H1 (cell line): ENCODE measurements around the gene GRHL3. TPM values are rescaled to one million over a fixed set of nuclear protein-coding genes. Genes with fewer than 3 reads are reported as not detected.

ENCODE experiments used
- CTCF ChIA-PET: fragments of 300-600 bp; sonication (Branson Sonifier 250); formaldehyde crosslinking; loops from one replicate; lab custom pipeline; 2021; ENCODE audit not compliant: partially characterized antibody; lab: Charles Lee
- POLR2A ChIA-PET: fragments of 300-600 bp; sonication (Branson Sonifier 250); formaldehyde crosslinking; loops from one replicate; lab custom pipeline; 2021; ENCODE audit warnings: inconsistent platforms; ENCODE audit not compliant: partially characterized antibody; lab: Charles Lee
- DNase-seq, 2 experiments: peaks; one replicate each; pipeline versions ENCODE4 v3.0.0 to v3.0.0-alpha.2; 2010 to 2022; ENCODE audit warnings: low spot score in 2 of 2, low read depth in 1 of 2, mixed read lengths in 1 of 2
- FAIRE-seq: peaks from 2 replicates; lab custom pipeline; 2011; peaks lifted over from hg19 to GRCh38; lab: Jason Lieb, UNC
- H2AFZ ChIP-seq: 2 replicates; pipeline ENCODE4 v1.8.1; 2012; ENCODE audit warnings: low read length, inconsistent platforms
- H2AK5ac ChIP-seq: 2 replicates; pipeline ENCODE4 v1.6.1; 2013; ENCODE audit warnings: low read depth, low read length
- H2BK120ac ChIP-seq: replicated peaks from 2 replicates; pipeline ENCODE3; 2013; ENCODE audit warnings: low read depth, low read length, inconsistent platforms
- H2BK12ac ChIP-seq: 2 replicates; pipeline ENCODE4 v1.6.1; 2013; ENCODE audit warnings: low read depth, low read length
- H2BK15ac ChIP-seq: 2 replicates; pipeline ENCODE4 v1.6.1; 2013; ENCODE audit warnings: low read length
- H2BK20ac ChIP-seq: 2 replicates; pipeline ENCODE4 v1.6.1; 2013; ENCODE audit warnings: low read length
- H2BK5ac ChIP-seq: 2 replicates; pipeline ENCODE4 v1.6.1; 2013; ENCODE audit warnings: low read depth, low read length
- H3K14ac ChIP-seq: 2 replicates; pipeline ENCODE4 v1.6.1; 2013; ENCODE audit warnings: inconsistent platforms; ENCODE audit not compliant: insufficient read length
- H3K18ac ChIP-seq: 2 replicates; pipeline ENCODE4 v1.6.1; 2013; ENCODE audit warnings: low read length; ENCODE audit errors: extremely low read depth
- H3K23ac ChIP-seq: 2 replicates; pipeline ENCODE4 v1.6.1; 2013; ENCODE audit warnings: inconsistent platforms; ENCODE audit not compliant: insufficient read length
- H3K23me2 ChIP-seq: 2 replicates; pipeline ENCODE4 v1.6.1; 2013; ENCODE audit warnings: low read depth, low read length
- H3K27ac ChIP-seq: 2 replicates; pipeline ENCODE4 v1.6.1; 2011; ENCODE audit warnings: low read depth, low read length, inconsistent platforms
- H3K27me3 ChIP-seq, 4 experiments: replicated peaks in 1 of 4; 1 replicate in 1 of 4; 2 replicates in 3 of 4; pipeline versions ENCODE4 v1.6.1 to v1.8.1; 2011 to 2013; ENCODE audit warnings: low read length in 3 of 4, mild to moderate bottlenecking in 3 of 4, inconsistent platforms in 2 of 4, mixed read lengths in 2 of 4, moderate library complexity in 1 of 4; ENCODE audit not compliant: control insufficient read depth in 3 of 4, insufficient read depth in 3 of 4; ENCODE audit errors: extremely low read depth in 1 of 4
- H3K36me3 ChIP-seq, 4 experiments: 2 replicates each; pipeline versions ENCODE4 v1.6.1 to v1.8.1; 2011 to 2013; ENCODE audit warnings: mild to moderate bottlenecking in 4 of 4, low read length in 3 of 4, moderate library complexity in 2 of 4, control low read depth in 1 of 4, inconsistent platforms in 1 of 4; ENCODE audit not compliant: insufficient read depth in 4 of 4, control insufficient read depth in 2 of 4
- H3K4ac ChIP-seq: replicated peaks from 2 replicates; pipeline ENCODE3; 2013; ENCODE audit warnings: low read length, low read depth, mixed read lengths, inconsistent platforms; ENCODE audit not compliant: insufficient read length
- H3K4me1 ChIP-seq, 4 experiments: replicated peaks in 1 of 4; 1 replicate in 1 of 4; 2 replicates in 3 of 4; pipeline versions ENCODE4 v1.6.1 to v1.8.1; 2011 to 2013; ENCODE audit warnings: low read length in 3 of 4, inconsistent platforms in 2 of 4, mixed read lengths in 1 of 4; ENCODE audit not compliant: insufficient read depth in 4 of 4, control insufficient read depth in 3 of 4
- H3K4me2 ChIP-seq, 2 experiments: 2 replicates each; pipeline versions ENCODE4 v1.6.1 to v1.8.1; 2011 to 2013; ENCODE audit warnings: low read depth in 2 of 2, low read length in 2 of 2, control low read depth in 1 of 2, inconsistent platforms in 1 of 2, mild to moderate bottlenecking in 1 of 2; ENCODE audit not compliant: insufficient read depth in 1 of 2
- H3K4me3 ChIP-seq, 4 experiments: fragments of 200-600, 300-600 bp in 1 of 4; sonication (generic), shearing (Covaris generic), sonication (Bioruptor Twin) in 1 of 4; 2 replicates each; pipeline versions ENCODE4 v1.5.1 to v1.8.1; 2011 to 2016; ENCODE audit warnings: low read length in 4 of 4, low read depth in 3 of 4, control low read depth in 2 of 4, inconsistent platforms in 2 of 4, mild to moderate bottlenecking in 2 of 4, mixed read lengths in 1 of 4, moderate library complexity in 1 of 4; ENCODE audit not compliant: insufficient read depth in 2 of 4; ENCODE audit errors: extremely low read depth in 1 of 4
- H3K56ac ChIP-seq: replicated peaks from 2 replicates; pipeline ENCODE3; 2013; ENCODE audit warnings: low read depth, mild to moderate bottlenecking, mixed read lengths, low read length, inconsistent platforms; ENCODE audit not compliant: insufficient read length
- H3K79me1 ChIP-seq: 2 replicates; pipeline ENCODE4 v1.6.1; 2013; ENCODE audit warnings: low read depth, low read length, control low read depth
- H3K79me2 ChIP-seq, 2 experiments: 2 replicates each; pipeline versions ENCODE4 v1.6.1 to v1.8.1; 2012 to 2013; ENCODE audit warnings: low read length in 2 of 2, mild to moderate bottlenecking in 2 of 2, inconsistent platforms in 1 of 2; ENCODE audit not compliant: insufficient read depth in 2 of 2, control insufficient read depth in 1 of 2
- H3K9ac ChIP-seq, 4 experiments: replicated peaks in 1 of 4; 1 replicate in 1 of 4; 2 replicates in 3 of 4; pipeline versions ENCODE4 v1.6.1 to v1.8.1; 2011 to 2013; ENCODE audit warnings: low read depth in 3 of 4, low read length in 3 of 4, control low read depth in 2 of 4, mild to moderate bottlenecking in 2 of 4, moderate library complexity in 2 of 4, inconsistent platforms in 1 of 4; ENCODE audit errors: extremely low read depth in 1 of 4
- H3K9me3 ChIP-seq, 2 experiments: 2 replicates each; pipeline versions ENCODE4 v1.6.1 to v1.8.1; 2012 to 2013; ENCODE audit warnings: mild to moderate bottlenecking in 2 of 2, moderate library complexity in 2 of 2, control low read depth in 1 of 2, inconsistent platforms in 1 of 2, low read depth in 1 of 2, low read length in 1 of 2, mixed read lengths in 1 of 2; ENCODE audit not compliant: insufficient read depth in 2 of 2
- H4K20me1 ChIP-seq, 2 experiments: replicated peaks in 1 of 2; 2 replicates each; pipeline versions ENCODE3 to v1.8.1; 2011 to 2013; ENCODE audit warnings: inconsistent platforms in 2 of 2, low read length in 2 of 2, mild to moderate bottlenecking in 1 of 2; ENCODE audit not compliant: insufficient read depth in 2 of 2, control insufficient read depth in 1 of 2
- H4K5ac ChIP-seq: 2 replicates; pipeline ENCODE4 v1.6.1; 2013; ENCODE audit warnings: low read length, low read depth, mixed read lengths, inconsistent platforms; ENCODE audit not compliant: insufficient read length
- H4K8ac ChIP-seq: 2 replicates; pipeline ENCODE4 v1.8.0; 2013; ENCODE audit warnings: mild to moderate bottlenecking, moderate library complexity, low read length, inconsistent platforms; ENCODE audit not compliant: insufficient read depth; ENCODE audit errors: extremely low read depth
- H4K91ac ChIP-seq: replicated peaks from 2 replicates; pipeline ENCODE3; 2013; ENCODE audit warnings: low read length, mixed read lengths, inconsistent platforms; ENCODE audit not compliant: insufficient read length
- TCF12 ChIP-seq: IDR thresholded peaks from 2 replicates; pipeline ENCODE4 v1.6.1; 2011; ENCODE audit warnings: low read depth, mild to moderate bottlenecking, low read length
- WGBS, 2 experiments: shearing (Covaris generic) in 1 of 2; methylation state at CpG; one replicate each; pipeline versions ENCODE4 v1.1.6 to v1.1.7; 2013 to 2015; ENCODE audit warnings: low lambda C conversion rate in 2 of 2, mixed read lengths in 2 of 2, inconsistent platforms in 1 of 2, low coverage in 1 of 2, missing lambda C conversion rate in 1 of 2; ENCODE audit not compliant: insufficient replicate concordance in 2 of 2, insufficient coverage in 1 of 2, insufficient read length in 1 of 2; ENCODE audit errors: extremely low coverage in 1 of 2, missing lambda C conversion rate in 1 of 2; 5-methylcytosine and 5-hydroxymethylcytosine counted together
- polyA plus RNA-seq, 7 experiments: library from polyadenylated mRNA; depleted of rRNA in 3 of 7; stranded (reverse) in 5 of 7; unstranded in 2 of 7; fragments of >200 nt in 5 of 7; fragments of 200-250 nt in 2 of 7; gene quantifications; 1 replicate in 5 of 7; 2 replicates in 1 of 7; 4 replicates in 1 of 7; pipeline versions ENCODE4 v1.2.1 to v1.2.3, GENCODE V29; 2011 to 2013; ENCODE audit warnings: missing spikeins in 2 of 7, mixed read lengths in 2 of 7
- total RNA-seq: library from RNA; stranded (reverse); fragmentation: NEBNext Ultra II Directional; extraction: Animal tissue kit (Norgen Biotek cat#: 25700); gene quantifications from 2 replicates; pipeline ENCODE4 v1.2.1, GENCODE V29; 2021
- TF ChIP-seq, protein P1 (sequence below): IDR thresholded peaks from 2 replicates; pipeline ENCODE4 v1.6.1; 2012; ENCODE audit warnings: inconsistent platforms

The GRHL3 gene
- total and polyA plus RNA-seq, 2 of the 8 experiments (the other 6 are each of a cell fraction or from before 2014, with no cell fraction given): 0.80 to 1.8 TPM

DNA sequence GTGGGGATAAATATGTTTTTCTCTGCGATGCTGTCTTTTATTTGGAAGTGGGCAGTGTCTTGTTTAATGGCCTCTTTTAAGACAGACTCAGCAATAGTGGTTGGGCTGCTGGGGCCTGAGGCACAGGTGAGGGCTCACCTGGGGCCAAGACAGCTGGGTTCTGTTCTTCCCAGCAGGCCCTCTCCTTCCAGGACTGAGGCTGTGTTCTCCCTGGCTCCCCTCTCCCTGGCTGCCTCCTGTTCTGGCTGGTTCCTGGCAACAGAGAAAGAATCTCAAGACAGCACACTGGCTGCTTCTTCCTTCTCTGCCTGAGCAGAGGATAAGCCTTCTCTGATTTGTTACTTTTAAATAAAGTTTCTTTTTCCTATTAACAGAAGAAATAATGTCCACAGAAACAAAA is 7.4 kb upstream of the GRHL3 start:
- DNase-seq (no peak), FAIRE-seq (no peak)
- Histone ChIP-seq H2AFZ (no peak overlapping the region), H4K91ac (no peak overlapping the region), H3K4me2 (no peak overlapping the region), H2BK12ac (no peak overlapping the region), H3K27me3 (no peaks in the 10 kb centered on the region), H3K4ac (no peak overlapping the region), H3K56ac (no peak overlapping the region), H2AK5ac (no peak overlapping the region), H4K8ac (no peak overlapping the region), H3K79me2 (no peaks in the 10 kb centered on the region), H2BK120ac (no peak overlapping the region), H3K79me1 (no peaks in the 10 kb centered on the region), H3K23me2 (no peaks in the 10 kb centered on the region), H4K20me1 (no peaks in the 10 kb centered on the region), H4K5ac (no peak overlapping the region), H2BK15ac (no peak overlapping the region), H3K9me3 (no peaks in the 10 kb centered on the region), H3K4me1 (peaks cover 5 to 29% (median 22%) of the 10 kb centered on the region in 4 experiments; a peak in 6 of 7 replicates), H3K23ac (no peak overlapping the region), H3K9ac (no peak overlapping the region; a peak in 1 of 7 replicates), H3K4me3 (no peak overlapping the region)
- peak; percentile 57; the same call in 1 of the 2 replicates for TF ChIP-seq TCF12
- TF ChIP-seq, protein P1, sequence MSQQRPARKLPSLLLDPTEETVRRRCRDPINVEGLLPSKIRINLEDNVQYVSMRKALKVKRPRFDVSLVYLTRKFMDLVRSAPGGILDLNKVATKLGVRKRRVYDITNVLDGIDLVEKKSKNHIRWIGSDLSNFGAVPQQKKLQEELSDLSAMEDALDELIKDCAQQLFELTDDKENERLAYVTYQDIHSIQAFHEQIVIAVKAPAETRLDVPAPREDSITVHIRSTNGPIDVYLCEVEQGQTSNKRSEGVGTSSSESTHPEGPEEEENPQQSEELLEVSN: no peak
- TF ChIP-seq, all 59 proteins: peak for 1
- no peak overlapping the region for H3K14ac ChIP-seq
- POLR2A ChIA-PET: no interaction called here
- no peaks in the 10 kb centered on the region for H3K36me3 ChIP-seq
- WGBS, 2 experiments: 64% methylated on average over 1 of the region's 1 CpG; no CpG with 5 or more reads in 1 of the 2 experiments
- CTCF ChIA-PET: interaction anchor here (0.6 to 2.1 kb wide), 8 partner anchors 10 to 112 kb away, joined by 3 to 9 read pairs (median 4); no protein-coding TSS in a partner anchor
- no peak overlapping the region; the same call in 1 of the 2 replicates for H3K18ac ChIP-seq
- no peak overlapping the region for H2BK20ac ChIP-seq
- H2BK5ac ChIP-seq: no peak overlapping the region
- H3K27ac ChIP-seq: no peak overlapping the region
